Mammary epithelial cell (primary cell): ENCODE data around the gene GAB2.

Experiments used
- EZH2 ChIP-seq: IDR thresholded peaks from 2 replicates; pipeline ENCODE4 v1.6.1; 2012; ENCODE audit warnings: low read length, inconsistent platforms, borderline replicate concordance
- TF ChIP-seq, protein P1 (sequence below), 2 donors: IDR thresholded peaks in 1 of 2; conservative IDR thresholded peaks in 1 of 2; 2 replicates each; pipeline ENCODE4 v1.5.1; 2011 to 2012; ENCODE audit warnings: inconsistent platforms in 2 of 2, low read length in 2 of 2, mild to moderate bottlenecking in 2 of 2, control low read depth in 1 of 2, low read depth in 1 of 2; ENCODE audit not compliant: insufficient read depth in 1 of 2; ENCODE audit errors: extremely low read depth in 1 of 2

DNA sequence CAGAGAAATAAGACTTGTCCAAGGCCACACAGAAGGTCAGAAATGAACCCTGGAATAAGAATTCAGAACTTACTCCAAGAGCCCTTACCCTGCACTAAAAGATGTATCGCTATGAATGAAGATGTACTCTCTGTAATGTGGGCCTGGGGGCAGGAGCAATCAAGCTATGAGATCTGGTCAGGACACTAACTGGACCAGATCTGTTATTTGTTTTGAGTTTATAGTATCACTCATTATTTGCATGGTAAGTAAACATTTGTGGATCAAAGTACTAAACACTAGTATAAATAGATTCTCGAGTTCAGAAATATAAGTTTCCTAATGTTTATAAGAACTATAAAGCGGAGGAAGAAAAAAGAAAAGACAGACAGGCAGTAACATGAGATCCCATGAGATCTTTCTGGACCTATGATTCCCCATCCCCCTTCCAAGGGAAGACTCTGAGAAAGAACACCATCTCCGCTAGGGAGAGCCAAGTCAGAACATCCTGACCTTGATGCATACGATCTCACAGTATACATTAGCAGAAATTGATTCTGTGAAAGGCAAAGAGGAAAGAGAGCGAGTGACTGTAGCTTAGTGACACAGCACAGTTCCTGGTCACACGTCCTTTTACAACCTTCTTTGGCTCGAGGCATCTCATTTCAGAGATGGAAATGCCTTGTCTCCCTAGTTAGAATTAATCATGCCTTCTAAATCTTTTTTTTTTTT, 157.7 kb downstream of the GAB2 start:
- TF ChIP-seq, protein P1, sequence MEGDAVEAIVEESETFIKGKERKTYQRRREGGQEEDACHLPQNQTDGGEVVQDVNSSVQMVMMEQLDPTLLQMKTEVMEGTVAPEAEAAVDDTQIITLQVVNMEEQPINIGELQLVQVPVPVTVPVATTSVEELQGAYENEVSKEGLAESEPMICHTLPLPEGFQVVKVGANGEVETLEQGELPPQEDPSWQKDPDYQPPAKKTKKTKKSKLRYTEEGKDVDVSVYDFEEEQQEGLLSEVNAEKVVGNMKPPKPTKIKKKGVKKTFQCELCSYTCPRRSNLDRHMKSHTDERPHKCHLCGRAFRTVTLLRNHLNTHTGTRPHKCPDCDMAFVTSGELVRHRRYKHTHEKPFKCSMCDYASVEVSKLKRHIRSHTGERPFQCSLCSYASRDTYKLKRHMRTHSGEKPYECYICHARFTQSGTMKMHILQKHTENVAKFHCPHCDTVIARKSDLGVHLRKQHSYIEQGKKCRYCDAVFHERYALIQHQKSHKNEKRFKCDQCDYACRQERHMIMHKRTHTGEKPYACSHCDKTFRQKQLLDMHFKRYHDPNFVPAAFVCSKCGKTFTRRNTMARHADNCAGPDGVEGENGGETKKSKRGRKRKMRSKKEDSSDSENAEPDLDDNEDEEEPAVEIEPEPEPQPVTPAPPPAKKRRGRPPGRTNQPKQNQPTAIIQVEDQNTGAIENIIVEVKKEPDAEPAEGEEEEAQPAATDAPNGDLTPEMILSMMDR (conservative IDR thresholded peaks at IDR 0.05 in 1 of 2, IDR thresholded peaks at IDR 0.05 in 1 of 2; ENCODE audit: extremely low read depth in 1 of 2, insufficient read depth in 1 of 2, low read depth in 1 of 2, low read length in 2 of 2): no peak
- TF ChIP-seq EZH2: no peak
